ENCODE results near the gene IQSEC1. TPM values are rescaled to one million over a fixed set of nuclear protein-coding genes. Genes with fewer than 3 reads are reported as not detected.

The IQSEC1 gene
- total RNA-seq, 1 experiment from 2014 or later: 13.0 TPM

- ChIA-PET CTCF (no interaction called here), POLR2A (ENCODE audit: low non-redundant PET) (no interaction called here)
- no TSS peak for BruUV-seq (replicated peaks)
- Histone ChIP-seq H3K36me3 (ENCODE audit: insufficient read depth, low read length, poor library complexity, severe bottlenecking) (no peaks in the 10 kb centered on the region), H3K27ac (ENCODE audit: low read depth, low read length, poor library complexity, severe bottlenecking) (no peak overlapping the region), H3K27me3 (replicated peaks; ENCODE audit: insufficient read depth, low read depth, low read length, poor library complexity) (no peaks in the 10 kb centered on the region), H3K9me3 (ENCODE audit: low read depth, low read length, poor library complexity, severe bottlenecking) (no peaks in the 10 kb centered on the region), H3K4me1 (ENCODE audit: insufficient read depth, low read length, poor library complexity, severe bottlenecking) (peaks cover 8% of the 10 kb centered on the region), H3K4me3 (ENCODE audit: low read depth, low read length, poor library complexity, severe bottlenecking) (no peak overlapping the region)
- no peak for TF ChIP-seq CTCF (conservative IDR thresholded peaks at IDR 0.05; ENCODE audit: low read depth, low read length)
- no peak for TF ChIP-seq EZH2 (IDR thresholded peaks at IDR 0.05; ENCODE audit: borderline replicate concordance, low read depth, low read length, poor library complexity, severe bottlenecking)
- intact Hi-C loops (cut with micrococcal nuclease; ENCODE audit: unreplicated experiment): no loop called here
- no peak for DNase-seq (ENCODE audit: low spot score)
Measured at GRCh38 chr3:12943124-12944021, 129.9 kb downstream of the IQSEC1 start.

GRCh38 chr3:12941495-12942023 is 131.7 kb downstream of the IQSEC1 start:
- POLR2A ChIA-PET (ENCODE audit: low non-redundant PET): no interaction called here
- no peak overlapping the region for H3K4me3 ChIP-seq (ENCODE audit: low read depth, low read length, poor library complexity, severe bottlenecking)

GRCh38 chr3:12940854-12941253 is 132.4 kb downstream of the IQSEC1 start:
- H3K27me3 ChIP-seq (replicated peaks; ENCODE audit: insufficient read depth, low read depth, low read length, poor library complexity): no peaks in the 10 kb centered on the region
- no peak overlapping the region for H3K27ac ChIP-seq (ENCODE audit: low read depth, low read length, poor library complexity, severe bottlenecking)
- H3K9me3 ChIP-seq (ENCODE audit: low read depth, low read length, poor library complexity, severe bottlenecking): no peaks in the 10 kb centered on the region
- no TSS peak for BruUV-seq (replicated peaks)
- no peaks in the 10 kb centered on the region for H3K36me3 ChIP-seq (ENCODE audit: insufficient read depth, low read length, poor library complexity, severe bottlenecking)
- intact Hi-C loops (cut with micrococcal nuclease; ENCODE audit: unreplicated experiment): no loop called here
- ChIA-PET CTCF (no interaction called here), POLR2A (ENCODE audit: low non-redundant PET) (no interaction called here)
- no peak overlapping the region for H3K4me3 ChIP-seq (ENCODE audit: low read depth, low read length, poor library complexity, severe bottlenecking)
- no peaks in the 10 kb centered on the region for H3K4me1 ChIP-seq (ENCODE audit: insufficient read depth, low read length, poor library complexity, severe bottlenecking)
- no peak for DNase-seq (ENCODE audit: low spot score)
- TF ChIP-seq EZH2 (IDR thresholded peaks at IDR 0.05; ENCODE audit: borderline replicate concordance, low read depth, low read length, poor library complexity, severe bottlenecking): no peak
- TF ChIP-seq CTCF (conservative IDR thresholded peaks at IDR 0.05; ENCODE audit: low read depth, low read length): no peak

More at GRCh38 chr3:12941495-12942023, 131.7 kb downstream of the IQSEC1 start:
- intact Hi-C loops (cut with micrococcal nuclease; ENCODE audit: unreplicated experiment): no loop called here
- no peak overlapping the region for H3K27ac ChIP-seq (ENCODE audit: low read depth, low read length, poor library complexity, severe bottlenecking)
- H3K9me3 ChIP-seq (ENCODE audit: low read depth, low read length, poor library complexity, severe bottlenecking): no peaks in the 10 kb centered on the region
- H3K4me1 ChIP-seq (ENCODE audit: insufficient read depth, low read length, poor library complexity, severe bottlenecking): no peaks in the 10 kb centered on the region
- no TSS peak for BruUV-seq (replicated peaks)
- DNase-seq (ENCODE audit: low spot score): no peak
- no peaks in the 10 kb centered on the region for H3K36me3 ChIP-seq (ENCODE audit: insufficient read depth, low read length, poor library complexity, severe bottlenecking)
- TF ChIP-seq CTCF (conservative IDR thresholded peaks at IDR 0.05; ENCODE audit: low read depth, low read length): no peak
- no peak for TF ChIP-seq EZH2 (IDR thresholded peaks at IDR 0.05; ENCODE audit: borderline replicate concordance, low read depth, low read length, poor library complexity, severe bottlenecking)
- CTCF ChIA-PET: no interaction called here
- H3K27me3 ChIP-seq (replicated peaks; ENCODE audit: insufficient read depth, low read depth, low read length, poor library complexity): no peaks in the 10 kb centered on the region

All from A673 (cell line).